Measurements from ENCODE around the gene TTYH1. TPM values are rescaled to one million over a fixed set of nuclear protein-coding genes. Genes with fewer than 3 reads are reported as not detected.

Gene TTYH1
- polyA plus RNA-seq, 2 of the 4 experiments (the other 2 are of a cell fraction): 0.15 to 0.31 TPM

- no peak for FAIRE-seq
- CTCF ChIA-PET: interaction anchor here (0.9 to 6.1 kb wide), 3 partner anchors 16 to 443 kb away, joined by 3 to 45 read pairs (median 3); no protein-coding TSS in a partner anchor
- Histone ChIP-seq H3K27ac (no peak overlapping the region), H3K4me3 (no peak overlapping the region), H3K4me2 (no peak overlapping the region), H3K9me3 (0 out of 3 replicates have a peak, but pooled peaks cover 13% of the 10 kb centered on the region), H3K4me1 (no peaks in the 10 kb centered on the region)
- no peak for DNase-seq (ENCODE audit: low read depth in 1 of 2, low spot score in 1 of 2)
- TF ChIP-seq KDM1A (IDR thresholded peaks at IDR 0.05; ENCODE audit: low read depth) (no peak), KDM5A (IDR thresholded peaks at IDR 0.05) (no peak), HMGXB4 (CRISPR knock-in tag; IDR thresholded peaks at IDR 0.05; ENCODE audit: borderline replicate concordance) (no peak), PHF8 (IDR thresholded peaks at IDR 0.05; ENCODE audit: borderline replicate concordance, low read depth) (no peak), RNF2 (IDR thresholded peaks at IDR 0.05; ENCODE audit: borderline replicate concordance, low read depth) (no peak), MAX (IDR thresholded peaks at IDR 0.05) (no peak), CHD4 (IDR thresholded peaks at IDR 0.05; ENCODE audit: borderline replicate concordance) (no peak), CTCF (IDR thresholded peaks at IDR 0.05) (no peak), SMC3 (IDR thresholded peaks at IDR 0.05) (no peak), EP300 (IDR thresholded peaks at IDR 0.05) (no peak), MYC (IDR thresholded peaks at IDR 0.05; ENCODE audit: borderline replicate concordance, low read length) (no peak)
- 21% methylated on average over 7 of the region's 7 CpGs for WGBS (ENCODE audit: missing lambda C conversion rate)
- POLR2A ChIA-PET: no interaction called here
- ATAC-seq: no peak
These were observed 7.5 kb upstream of the TTYH1 start for GRCh38 chr19:54407780-54408179.

- FAIRE-seq (no peak), DNase-seq (ENCODE audit: low read depth in 1 of 2, low spot score in 1 of 2) (no peak)
These were observed 6.7 kb upstream of the TTYH1 start for GRCh38 chr19:54408456-54409026.

GRCh38 chr19:54411033-54411432, 4.2 kb upstream of the TTYH1 start:
- Histone ChIP-seq H3K4me1 (peaks cover 2% of the 10 kb centered on the region; the same call in 1 of the 3 replicates), H3K27ac (no peak overlapping the region), H3K9me3 (0 out of 3 replicates have a peak, but pooled peaks cover 13% of the 10 kb centered on the region), H3K4me3 (no peak overlapping the region), H3K4me2 (no peak overlapping the region)
- FAIRE-seq (no peak), DNase-seq (ENCODE audit: low read depth in 1 of 2, low spot score in 1 of 2) (no peak), ATAC-seq (no peak)
- TF ChIP-seq POLR2A (IDR thresholded peaks at IDR 0.05; ENCODE audit: low read length) (no peak), MYC (IDR thresholded peaks at IDR 0.05; ENCODE audit: borderline replicate concordance, low read length) (no peak), NPAS2 (CRISPR knock-in tag; IDR thresholded peaks at IDR 0.05; ENCODE audit: borderline replicate concordance) (no peak), POLR2AphosphoS2 (conservative IDR thresholded peaks at IDR 0.05; ENCODE audit: low read length) (no peak), MAX (IDR thresholded peaks at IDR 0.05) (no peak), ZC3H11A (IDR thresholded peaks at IDR 0.05) (no peak), KDM1A (IDR thresholded peaks at IDR 0.05; ENCODE audit: low read depth) (no peak), NR3C1 (IDR thresholded peaks at IDR 0.05) (no peak), PBX3 (IDR thresholded peaks at IDR 0.05) (no peak), TP53 (CRISPR knock-in tag; IDR thresholded peaks at IDR 0.05) (no peak), KDM5A (IDR thresholded peaks at IDR 0.05) (no peak), ZSCAN20 (CRISPR knock-in tag; IDR thresholded peaks at IDR 0.05) (no peak), MAZ (IDR thresholded peaks at IDR 0.05; ENCODE audit: borderline replicate concordance, low read depth, low read length) (no peak)
- CTCF ChIA-PET: interaction anchor here (0.6 to 6.1 kb wide), 5 partner anchors 9 to 619 kb away, joined by 3 to 45 read pairs (median 4); no protein-coding TSS in a partner anchor
- POLR2A ChIA-PET: interaction anchor here (0.8 kb wide), 1 partner anchor 38 kb away, joined by 3 read pairs; the partner anchor contains the start of gene LENG8

More at GRCh38 chr19:54408456-54409026, 6.7 kb upstream of the TTYH1 start:
- ChIA-PET CTCF (interaction anchor here (0.9 to 6.1 kb wide), 2 partner anchors 16 to 17 kb away, joined by 3 to 45 read pairs; no protein-coding TSS in a partner anchor), POLR2A (no interaction called here)
- TF ChIP-seq KDM5A (IDR thresholded peaks at IDR 0.05): no peak
- no peak for TF ChIP-seq RFX5 (IDR thresholded peaks at IDR 0.05)
- TF ChIP-seq CBX2 (IDR thresholded peaks at IDR 0.05; ENCODE audit: borderline replicate concordance, low read depth): no peak
- WGBS (ENCODE audit: missing lambda C conversion rate): 64% methylated on average over 9 of the region's 9 CpGs
- H3K9me3 ChIP-seq: 0 out of 3 replicates have a peak, but pooled peaks cover 13% of the 10 kb centered on the region
- no peak for ATAC-seq
- H3K4me2 ChIP-seq: no peak overlapping the region
- no peak overlapping the region for H3K4me3 ChIP-seq
- no peaks in the 10 kb centered on the region for H3K4me1 ChIP-seq
- no peak overlapping the region for H3K27ac ChIP-seq
